HCT116 (cell line): ENCODE data around the gene NFIA. TPM values are rescaled to one million over a fixed set of nuclear protein-coding genes. Genes with fewer than 3 reads are reported as not detected.

ENCODE experiments used
- ATAC-seq: fragments of 200-7000 bp; cut with Tn5 transposase; 2 replicates; pipeline ENCODE4 v1.9.1; 2020; ENCODE audit warnings: mild to moderate bottlenecking, moderate library complexity
- BruUV-seq: library from RNA; stranded (reverse); fragments of 400-500 nt; replicated peaks from 2 replicates; lab custom pipeline; 2021; lab: Mats Ljungman, UMichigan
- CTCF ChIA-PET: fragments of 300-600 bp; sonication (Branson Sonifier 250); formaldehyde crosslinking; loops from one replicate; lab custom pipeline; 2021; ENCODE audit warnings: antibody characterized with exemption; lab: Charles Lee
- POLR2A ChIA-PET: fragments of 300-600, 350-600 bp; sonication (Branson Sonifier 250); formaldehyde crosslinking; loops from one replicate; lab custom pipeline; 2021; ENCODE audit warnings: antibody characterized with exemption; lab: Charles Lee
- RAD21 ChIA-PET, 2 experiments: fragments of 300-600 bp; sonication (Branson Sonifier 250); formaldehyde crosslinking; loops; one replicate each; lab custom pipeline; 2023; ENCODE audit warnings: low total read pairs in 2 of 2; ENCODE audit not compliant: uncharacterized antibody in 2 of 2, unreplicated experiment in 2 of 2, low non-redundant PET in 1 of 2; lab: Charles Lee
- DNase-seq: peaks from one replicate; pipeline ENCODE4 v3.0.0-alpha.2; 2010; ENCODE audit warnings: low read depth, low spot score
- H2AFZ ChIP-seq: fragments of 200-600 bp; shearing (Covaris generic), sonication (generic); 2 replicates; pipeline ENCODE4 v1.6.1; 2017; ENCODE audit warnings: low read depth, mixed run types, mixed read lengths, antibody characterized with exemption, low read length; ENCODE audit not compliant: poor library complexity, severe bottlenecking
- H3K27ac ChIP-seq: 2 replicates; pipeline ENCODE4 v1.5.1; 2012; ENCODE audit warnings: low read depth, low read length
- H3K27me3 ChIP-seq: fragments of 200-600 bp; sonication (generic); 2 replicates; pipeline ENCODE4 v1.6.1; 2016; ENCODE audit warnings: mixed run types, low read length, mixed read lengths; ENCODE audit not compliant: insufficient read depth
- H3K36me3 ChIP-seq, 2 experiments: fragments of 200-500 bp in 1 of 2; fragments of 200-600 bp in 1 of 2; sonication (Bioruptor generic) in 1 of 2; sonication (generic) in 1 of 2; 2 replicates each; pipeline versions ENCODE4 v1.5.1 to v1.6.1; 2014 to 2016; ENCODE audit warnings: low read length in 2 of 2, inconsistent platforms in 1 of 2, mixed read lengths in 1 of 2, mixed run types in 1 of 2; ENCODE audit not compliant: insufficient read depth in 2 of 2, control insufficient read depth in 1 of 2
- H3K4me1 ChIP-seq, 2 experiments: fragments of 200-600 bp in 1 of 2; sonication (generic) in 1 of 2; 2 replicates each; pipeline versions ENCODE4 v1.5.1 to v1.6.1; 2012 to 2017; ENCODE audit warnings: low read length in 2 of 2, inconsistent platforms in 1 of 2, mild to moderate bottlenecking in 1 of 2, mixed read lengths in 1 of 2, mixed run types in 1 of 2, moderate library complexity in 1 of 2; ENCODE audit not compliant: insufficient read depth in 2 of 2, control insufficient read depth in 1 of 2
- H3K4me2 ChIP-seq: fragments of 200-600 bp; sonication (generic); 2 replicates; pipeline ENCODE4 v1.6.1; 2017; ENCODE audit warnings: mixed run types, low read length, mixed read lengths
- H3K4me3 ChIP-seq, 2 experiments: fragments of 200-600 bp in 1 of 2; sonication (generic) in 1 of 2; replicated peaks in 1 of 2; 2 replicates each; pipeline ENCODE4 v1.5.1; 2011 to 2016; ENCODE audit warnings: low read length in 2 of 2, control low read depth in 1 of 2, low read depth in 1 of 2, mild to moderate bottlenecking in 1 of 2, mixed read lengths in 1 of 2, mixed run types in 1 of 2
- H3K79me2 ChIP-seq: fragments of 200-600 bp; sonication (generic); 2 replicates; pipeline ENCODE4 v1.6.1; 2017; ENCODE audit warnings: mild to moderate bottlenecking, mixed run types, low read length, moderate library complexity, mixed read lengths; ENCODE audit not compliant: insufficient read depth
- H3K9ac ChIP-seq: fragments of 200-600 bp; sonication (generic); 2 replicates; pipeline ENCODE4 v1.6.1; 2016; ENCODE audit warnings: low read length, mixed read lengths
- H3K9me2 ChIP-seq: fragments of 200-600 bp; sonication (generic), shearing (Covaris generic); 2 replicates; pipeline ENCODE4 v1.6.1; 2017; ENCODE audit warnings: mixed run types, mild to moderate bottlenecking, moderate library complexity; ENCODE audit not compliant: insufficient read depth
- H3K9me3 ChIP-seq, 2 experiments: fragments of 200-500 bp in 1 of 2; fragments of 200-600 bp in 1 of 2; sonication (Bioruptor generic) in 1 of 2; sonication (generic) in 1 of 2; 2 replicates each; pipeline ENCODE4 v1.6.1; 2014 to 2017; ENCODE audit warnings: low read length in 2 of 2, mixed read lengths in 2 of 2, inconsistent platforms in 1 of 2, low read depth in 1 of 2, mild to moderate bottlenecking in 1 of 2, mixed run types in 1 of 2, moderate library complexity in 1 of 2; ENCODE audit not compliant: control insufficient read depth in 1 of 2, insufficient read depth in 1 of 2
- H4K20me1 ChIP-seq: fragments of 200-600 bp; sonication (generic), shearing (Covaris generic); 2 replicates; pipeline ENCODE4 v1.6.1; 2017; ENCODE audit warnings: mixed run types, mild to moderate bottlenecking, moderate library complexity; ENCODE audit not compliant: insufficient read depth
- ATF3 ChIP-seq: IDR thresholded peaks from 2 replicates; pipeline ENCODE4 v1.6.1; 2012
- CBX3 ChIP-seq: IDR thresholded peaks from 2 replicates; pipeline ENCODE4 v1.6.1; 2012; ENCODE audit warnings: low read depth
- CEBPB ChIP-seq: IDR thresholded peaks from 2 replicates; pipeline ENCODE4 v1.6.1; 2012; ENCODE audit warnings: low read depth
- CTCF ChIP-seq, 3 experiments: fragments of 200-600 bp in 1 of 3; sonication (generic) in 1 of 3; IDR thresholded peaks in 2 of 3; conservative IDR thresholded peaks in 1 of 3; 2 replicates each; pipeline ENCODE4 v1.5.1; 2012 to 2017; ENCODE audit warnings: low read depth in 2 of 3, low read length in 2 of 3, antibody characterized with exemption in 1 of 3, borderline replicate concordance in 1 of 3, control low read depth in 1 of 3, mild to moderate bottlenecking in 1 of 3, mixed read lengths in 1 of 3, mixed run types in 1 of 3, moderate library complexity in 1 of 3; ENCODE audit not compliant: insufficient read depth in 1 of 3
- EGR1 ChIP-seq: IDR thresholded peaks from 2 replicates; pipeline ENCODE4 v1.6.1; 2012; ENCODE audit warnings: low read depth
- ELF1 ChIP-seq: IDR thresholded peaks from 2 replicates; pipeline ENCODE4 v1.6.1; 2012; ENCODE audit warnings: low read depth, borderline replicate concordance
- EZH2 ChIP-seq: fragments of 200-600 bp; sonication (generic); IDR thresholded peaks from 2 replicates; pipeline ENCODE4 v1.6.1; 2017; ENCODE audit warnings: antibody characterized with exemption, mixed run types
- FOSL1 ChIP-seq: IDR thresholded peaks from 2 replicates; pipeline ENCODE4 v1.6.1; 2012; ENCODE audit warnings: low read depth
- JUND ChIP-seq: IDR thresholded peaks from 2 replicates; pipeline ENCODE4 v1.6.1; 2012
- MAX ChIP-seq: IDR thresholded peaks from 2 replicates; pipeline ENCODE4 v1.6.1; 2012
- POLR2A ChIP-seq: IDR thresholded peaks from 2 replicates; pipeline ENCODE4 v1.7.0; 2011; ENCODE audit warnings: borderline replicate concordance; ENCODE audit not compliant: insufficient read depth, insufficient read length; ENCODE audit errors: extremely low read depth
- POLR2AphosphoS5 ChIP-seq: IDR thresholded peaks from 2 replicates; pipeline ENCODE4 v1.6.1; 2011; ENCODE audit warnings: mild to moderate bottlenecking, low read depth, low read length, moderate library complexity
- RAD21 ChIP-seq: IDR thresholded peaks from 2 replicates; pipeline ENCODE4 v1.6.1; 2012; ENCODE audit warnings: low read depth, mild to moderate bottlenecking
- REST ChIP-seq: IDR thresholded peaks from 2 replicates; pipeline ENCODE4 v1.6.1; 2012; ENCODE audit warnings: low read depth
- SIN3A ChIP-seq: IDR thresholded peaks from 2 replicates; pipeline ENCODE4 v1.6.1; 2012; ENCODE audit warnings: low read depth
- SRF ChIP-seq: IDR thresholded peaks from 2 replicates; pipeline ENCODE4 v1.6.1; 2012; ENCODE audit warnings: low read depth
- TCF7L2 ChIP-seq: IDR thresholded peaks from 2 replicates; pipeline ENCODE4 v1.7.0; 2011; ENCODE audit warnings: borderline replicate concordance, inconsistent platforms; ENCODE audit not compliant: insufficient read depth, insufficient read length; ENCODE audit errors: extremely low read depth
- YY1 ChIP-seq: IDR thresholded peaks from 2 replicates; pipeline ENCODE4 v1.6.1; 2011; ENCODE audit warnings: low read length, low read depth, moderate library complexity, mild to moderate bottlenecking; ENCODE audit not compliant: insufficient replicate concordance; ENCODE audit errors: extremely low read depth
- ZFX ChIP-seq: fragments of 450-650 bp; IDR thresholded peaks from 2 replicates; pipeline ENCODE4 v1.6.1; 2017
- ZNF274 ChIP-seq: fragments of 200-500 bp; sonication (Bioruptor generic); IDR thresholded peaks from 2 replicates; pipeline ENCODE4 v1.6.1; 2014; ENCODE audit warnings: mild to moderate bottlenecking, low read depth, low read length, inconsistent platforms
- intact Hi-C: fragments of 100-400 bp; cut with micrococcal nuclease; formaldehyde crosslinking; loops from 2 replicates; pipeline ENCODE4 v1.10.0; 2022
- total RNA-seq: library from RNA; stranded (reverse); gene quantifications from one replicate; pipeline ENCODE4 v1.2.1, GENCODE V29; 2021; ENCODE audit not compliant: unreplicated experiment

The NFIA gene
- total RNA-seq, 1 experiment from 2014 or later, result 17.2 TPM

- Histone ChIP-seq H3K4me1 (no peaks in the 10 kb centered on the region), H3K27ac (no peak overlapping the region), H3K9me3 (no peaks in the 10 kb centered on the region), H4K20me1 (no peaks in the 10 kb centered on the region), H3K4me2 (no peak overlapping the region), H3K4me3 (no peak overlapping the region), H3K36me3 (no peaks in the 10 kb centered on the region), H3K9ac (no peak overlapping the region), H2AFZ (no peak overlapping the region), H3K27me3 (no peaks in the 10 kb centered on the region), H3K9me2 (no peaks in the 10 kb centered on the region), H3K79me2 (no peaks in the 10 kb centered on the region)
- no peak for DNase-seq
- ChIA-PET CTCF (no interaction called here), RAD21 (no interaction called here), POLR2A (no interaction called here)
- no TSS peak for BruUV-seq
- intact Hi-C loops, result no loop called here
- no peak for ATAC-seq
- TF ChIP-seq ATF3 (no peak), EZH2 (no peak), ZNF274 (no peak), CBX3 (no peak), RAD21 (no peak), SIN3A (no peak), SRF (no peak), ELF1 (no peak), POLR2A (no peak), ZFX (no peak), JUND (no peak), FOSL1 (no peak), MAX (no peak), POLR2AphosphoS5 (no peak), CEBPB (no peak), CTCF (IDR thresholded peaks at IDR 0.05 in 2 of 3, conservative IDR thresholded peaks at IDR 0.05 in 1 of 3; ENCODE audit: borderline replicate concordance in 1 of 3, insufficient read depth in 1 of 3, low read depth in 2 of 3, low read length in 2 of 3) (no peak), YY1 (no peak), REST (no peak), TCF7L2 (no peak), EGR1 (no peak)
These were observed 110.4 kb downstream of the NFIA start for GRCh38 chr1:61192663-61193330.
